Activated naive CD8-positive, alpha-beta T cell treated with anti-CD3 and anti-CD28 coated beads, Interleukin-2, amount 50 U/mL, for 16 hours (primary cell): Measurements from ENCODE around the gene MANSC1.

Experiments
- DNase-seq: peaks from one replicate; pipeline ENCODE4 v3.0.0-alpha.2; 2020; ENCODE audit warnings: low read depth, low spot score

Gene MANSC1

DNA sequence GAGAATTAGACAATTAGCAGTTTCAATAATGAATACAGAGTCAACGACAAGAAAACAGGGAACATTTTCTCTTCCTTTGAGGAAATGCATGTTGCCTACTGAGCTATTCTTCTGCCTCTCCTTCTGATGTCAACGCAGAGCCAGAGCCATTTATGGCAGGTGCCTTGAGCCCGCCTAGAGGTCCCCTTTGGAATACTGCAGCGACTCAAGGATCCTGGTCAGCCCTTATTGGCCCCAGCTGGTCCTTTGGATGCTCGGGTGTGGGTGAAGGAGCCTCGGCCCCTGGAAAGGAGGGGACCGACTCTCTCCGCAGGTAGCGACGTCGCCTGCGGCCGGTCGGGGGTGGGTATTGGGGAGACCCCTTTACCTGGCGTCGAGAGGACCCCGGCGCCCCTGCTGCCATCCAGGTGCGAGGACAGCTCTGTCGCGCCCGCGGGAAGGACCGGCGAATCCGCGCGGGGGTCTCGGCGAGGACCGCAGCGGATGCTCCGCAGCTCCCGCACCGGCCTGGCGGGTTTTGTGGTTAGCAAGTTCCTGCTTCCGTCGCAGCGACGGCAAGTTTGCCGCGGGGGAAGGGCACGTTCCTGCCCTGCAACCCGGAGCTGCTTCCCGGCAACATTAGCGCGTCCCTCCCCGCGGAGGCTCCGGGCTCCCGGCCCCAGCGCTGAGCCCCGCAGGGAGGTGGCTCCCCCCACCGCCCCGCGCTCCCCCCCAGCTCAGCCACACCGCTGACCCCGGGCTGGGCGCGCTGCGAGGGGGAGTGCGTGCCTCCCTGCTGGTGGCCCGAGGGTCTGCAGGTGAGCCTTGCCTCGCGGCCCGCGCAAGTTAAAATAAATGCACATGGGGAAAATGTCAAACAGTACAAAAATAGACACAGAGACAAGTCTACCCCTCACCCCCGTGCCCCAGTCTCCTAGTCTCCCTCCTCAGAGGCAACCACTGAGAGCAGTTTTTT, at the start of gene MANSC1:
TSS of gene MANSC1 (minus strand) at position 532 of the 955 bp plus-strand sequence. CDS start 6,928 bp downstream, outside the sequence.
- DNase-seq = peak; percentile 8

DNA sequence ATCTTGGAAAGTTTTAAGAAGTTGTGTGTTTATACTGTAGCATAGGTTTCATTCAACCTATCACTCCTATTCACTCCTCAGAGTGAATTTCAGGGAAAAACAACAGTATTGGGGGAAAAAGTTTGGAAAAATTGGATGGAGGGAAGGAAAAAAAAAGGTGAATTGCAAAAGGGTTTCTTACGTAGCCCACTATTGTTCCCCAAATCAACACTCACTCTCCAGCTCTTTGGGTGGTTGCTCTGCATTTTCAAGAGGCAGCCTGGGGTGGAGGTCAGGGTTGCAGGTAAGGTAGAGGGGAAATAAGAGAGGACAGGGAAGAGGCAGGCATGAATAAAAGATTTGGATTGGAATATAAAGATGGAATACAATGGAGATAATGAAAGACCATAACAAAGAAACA, 49.1 kb upstream of the MANSC1 start:
- no peak for DNase-seq

DNA sequence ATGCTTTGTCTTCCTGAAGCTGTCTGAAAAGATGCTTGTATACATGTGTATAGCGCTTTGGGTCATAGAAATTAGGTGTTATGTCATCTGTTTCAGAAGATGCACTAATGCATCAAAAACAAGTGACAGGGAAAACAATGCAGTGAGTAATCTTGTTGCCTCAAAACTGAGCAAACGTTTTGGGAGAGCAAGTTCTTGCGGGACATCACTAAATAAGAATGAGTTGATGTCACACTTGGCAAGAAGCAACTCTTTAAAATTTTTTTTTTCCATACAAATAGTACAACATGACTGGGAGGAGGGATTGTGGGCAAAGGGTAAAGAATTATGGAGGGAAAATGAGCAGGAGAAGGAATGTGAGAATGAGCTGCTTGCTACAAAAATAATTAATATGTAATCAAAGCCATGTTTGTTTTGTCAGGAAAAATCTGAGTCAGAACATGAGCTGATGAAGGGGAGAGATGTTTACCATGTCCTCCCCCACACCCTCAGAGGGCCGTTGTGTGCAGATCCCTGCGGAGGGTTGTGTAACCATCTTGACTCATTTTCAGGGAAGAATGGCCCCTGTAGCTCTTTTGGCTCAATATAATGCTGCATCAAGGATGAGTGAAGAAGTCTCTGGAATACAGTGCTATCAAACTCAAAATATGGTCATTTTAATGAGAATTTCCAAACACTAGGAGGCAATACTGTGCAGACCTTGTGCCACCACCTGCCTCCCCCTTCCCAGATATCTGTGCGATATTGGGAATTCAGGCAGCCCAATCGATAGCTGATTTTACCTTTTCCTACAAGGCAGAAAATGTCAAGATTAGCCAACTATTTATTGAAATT, 48.2 kb upstream of the MANSC1 start:
- DNase-seq = no peak

DNA sequence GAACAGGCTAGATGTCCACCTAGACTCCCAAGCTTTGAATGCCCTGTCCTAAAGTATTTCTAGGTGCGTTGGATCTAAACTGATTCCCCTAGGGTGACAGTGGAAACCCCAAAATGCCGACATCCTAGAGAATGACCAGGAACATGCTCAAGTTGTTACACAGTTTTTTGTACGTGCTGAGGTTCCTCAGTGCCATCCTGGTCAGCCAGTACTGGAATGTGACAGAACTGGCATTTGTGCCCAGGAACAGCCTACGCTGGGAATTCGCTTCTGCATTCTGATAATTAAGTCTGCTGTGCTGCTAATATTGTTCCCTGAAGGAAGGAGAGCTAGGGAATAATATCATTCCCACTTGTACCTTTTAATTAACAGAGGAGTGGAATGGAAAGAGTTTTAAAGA, 47.1 kb upstream of the MANSC1 start:
- DNase-seq = no peak

DNA sequence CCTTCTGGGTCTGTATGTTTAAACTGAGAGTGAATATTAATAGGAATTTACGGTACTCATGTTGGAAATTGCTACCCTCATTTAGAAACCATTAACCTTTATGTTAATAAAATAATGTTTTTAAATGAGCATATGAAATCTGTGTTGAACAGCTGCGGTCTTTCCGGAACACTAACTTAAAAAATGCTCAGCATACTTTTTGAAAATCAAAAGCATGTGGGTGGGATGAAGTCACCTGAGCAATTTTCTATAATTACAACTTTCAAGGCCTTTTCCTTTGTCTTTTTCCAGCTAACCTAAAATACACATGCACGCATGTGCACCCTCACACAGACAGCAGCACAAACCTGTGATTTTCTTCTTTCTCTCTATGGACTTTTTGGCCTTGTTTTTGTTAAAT, 46.7 kb upstream of the MANSC1 start:
- DNase-seq = no peak

DNA sequence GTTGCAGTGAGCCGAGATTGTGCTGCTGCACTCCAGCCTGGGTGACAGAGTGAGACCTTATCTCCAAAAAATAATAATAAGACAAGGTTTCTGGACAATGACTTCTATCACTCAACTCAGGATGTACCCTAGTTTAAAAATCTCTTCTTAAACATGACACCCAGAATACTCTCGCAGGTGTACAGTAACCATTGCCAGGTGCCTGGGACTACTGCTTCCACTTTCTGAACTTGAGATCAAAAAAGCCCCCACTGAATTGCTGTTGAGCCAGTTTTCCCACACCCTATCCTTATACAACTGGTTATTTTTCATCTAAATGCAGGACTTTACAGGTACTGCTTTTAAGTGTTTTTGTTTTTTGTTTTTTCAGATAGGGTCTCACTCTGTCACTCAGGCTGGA, 43.1 kb upstream of the MANSC1 start:
- DNase-seq = no peak

DNA sequence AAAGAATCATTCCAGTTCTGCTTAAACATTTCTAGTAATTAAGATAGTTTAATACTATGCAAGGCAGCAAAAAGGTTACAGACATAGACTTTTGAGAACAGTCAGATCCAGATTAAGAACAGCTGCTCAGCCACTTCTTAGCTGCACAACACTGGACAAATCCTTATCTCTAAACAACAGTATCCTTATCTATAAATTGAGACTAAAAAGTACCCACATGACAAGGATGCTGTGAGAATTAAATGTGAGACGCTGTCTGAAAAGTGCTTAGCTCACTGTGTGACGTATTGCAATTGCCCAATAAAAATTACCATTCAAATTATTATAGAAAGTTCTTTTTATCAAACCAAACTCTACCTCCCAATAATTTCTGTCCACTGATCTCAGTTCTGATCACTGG, 42.4 kb upstream of the MANSC1 start:
- no peak for DNase-seq

DNA sequence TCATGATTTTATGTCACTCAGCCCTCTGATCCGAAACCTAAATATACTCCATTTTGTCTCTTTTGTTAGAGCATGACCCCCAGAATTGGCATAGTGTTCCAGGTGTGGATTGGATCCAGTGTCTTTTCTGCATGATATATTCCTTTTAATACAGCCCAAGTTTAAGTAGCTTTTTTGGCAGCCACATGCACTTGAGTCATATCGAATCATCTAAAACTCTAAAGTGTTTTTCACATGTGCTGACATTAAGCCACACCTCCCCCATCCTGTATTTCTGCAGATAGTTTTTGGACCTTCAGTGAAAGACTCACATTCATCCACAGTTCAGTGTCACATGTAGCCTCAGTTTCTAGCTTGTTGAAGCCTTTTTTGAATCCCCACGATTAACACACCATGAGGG, 37.5 kb upstream of the MANSC1 start:
- no peak for DNase-seq

DNA sequence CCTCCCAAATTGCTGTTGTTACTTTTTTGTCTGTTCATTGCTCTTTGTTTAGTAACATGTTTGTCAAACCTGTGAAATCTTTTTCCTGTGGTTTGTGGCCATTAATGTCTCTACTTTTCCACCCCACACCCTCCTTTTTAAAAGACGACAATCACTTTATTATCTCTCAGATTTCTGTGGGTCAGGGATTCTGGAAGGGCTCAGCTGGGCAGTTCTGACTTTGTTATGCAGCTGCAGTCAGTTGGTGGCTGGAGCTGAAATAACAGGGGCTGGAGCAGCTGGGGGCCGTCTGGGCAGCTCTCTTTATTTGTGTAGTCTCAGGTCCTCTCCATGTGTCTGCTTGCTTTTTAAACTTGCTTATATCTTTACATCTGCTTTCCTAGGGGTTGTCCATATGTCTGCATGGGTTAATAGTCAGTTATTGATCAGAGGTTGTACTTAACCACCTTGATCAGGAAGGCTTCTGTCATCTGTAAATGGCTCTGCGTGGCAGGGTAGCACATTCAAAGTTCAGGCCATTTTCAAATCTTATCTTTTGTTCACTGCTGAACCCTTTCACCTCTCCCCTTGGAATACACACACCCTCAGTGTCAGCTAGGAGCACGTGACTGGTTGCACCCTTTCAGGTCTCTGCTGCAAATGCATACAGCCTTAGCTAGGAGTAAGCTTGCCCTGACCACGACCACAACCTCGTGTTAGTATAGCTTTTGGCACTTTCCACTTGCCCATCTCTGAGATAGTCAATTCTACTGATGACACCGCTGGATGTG, 34.7 kb upstream of the MANSC1 start:
- no peak for DNase-seq

DNA sequence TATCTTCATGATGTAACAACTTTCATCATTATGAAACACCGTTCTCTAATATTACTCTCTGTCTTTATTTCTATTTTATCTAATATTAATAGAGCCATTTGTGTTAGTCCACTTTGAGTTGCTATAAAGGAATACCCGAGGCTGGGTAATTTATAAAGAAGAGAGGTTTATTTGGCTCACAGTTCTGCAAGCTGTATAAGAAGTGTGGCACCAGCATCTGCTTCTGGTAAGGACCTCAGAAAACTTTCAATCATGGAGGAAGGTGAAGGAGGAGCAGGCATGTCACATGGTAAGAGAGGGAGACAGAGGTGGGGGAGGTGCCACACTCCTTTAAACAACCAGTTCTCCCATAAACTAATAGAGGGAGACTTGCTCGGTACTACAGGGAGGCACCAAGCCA, 31.9 kb upstream of the MANSC1 start:
- no peak for DNase-seq

DNA sequence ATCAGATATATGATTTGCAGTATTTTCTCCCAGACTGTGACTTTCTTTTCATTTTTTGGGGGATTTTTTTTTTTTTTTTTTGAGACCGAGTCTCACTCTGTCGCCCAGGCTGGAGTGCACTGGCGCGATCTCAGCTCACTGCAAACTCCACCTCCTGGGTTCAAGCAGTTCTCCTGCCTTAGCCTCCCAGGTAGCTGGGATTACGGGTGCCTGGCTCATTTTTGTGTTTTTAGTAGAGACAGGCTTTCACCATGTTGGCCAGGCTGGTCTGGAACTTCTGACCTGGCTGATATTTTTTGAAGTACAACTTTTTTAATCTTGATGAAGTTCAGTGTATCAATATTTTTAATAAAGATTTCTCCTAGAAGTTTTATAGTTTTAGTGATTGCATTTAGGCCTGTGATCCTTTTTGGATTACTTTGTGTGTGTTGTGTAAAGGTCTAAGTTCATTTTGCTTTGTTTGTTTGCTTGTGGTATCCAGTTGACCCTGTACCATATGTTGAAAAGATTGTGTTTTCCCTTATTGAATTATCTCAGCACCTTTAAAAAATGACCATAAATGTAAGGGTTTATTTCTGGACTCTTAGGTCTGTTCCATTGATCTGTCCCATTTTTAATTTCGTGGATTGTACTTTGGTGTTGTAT, 31.0 kb upstream of the MANSC1 start:
- DNase-seq = no peak

DNA sequence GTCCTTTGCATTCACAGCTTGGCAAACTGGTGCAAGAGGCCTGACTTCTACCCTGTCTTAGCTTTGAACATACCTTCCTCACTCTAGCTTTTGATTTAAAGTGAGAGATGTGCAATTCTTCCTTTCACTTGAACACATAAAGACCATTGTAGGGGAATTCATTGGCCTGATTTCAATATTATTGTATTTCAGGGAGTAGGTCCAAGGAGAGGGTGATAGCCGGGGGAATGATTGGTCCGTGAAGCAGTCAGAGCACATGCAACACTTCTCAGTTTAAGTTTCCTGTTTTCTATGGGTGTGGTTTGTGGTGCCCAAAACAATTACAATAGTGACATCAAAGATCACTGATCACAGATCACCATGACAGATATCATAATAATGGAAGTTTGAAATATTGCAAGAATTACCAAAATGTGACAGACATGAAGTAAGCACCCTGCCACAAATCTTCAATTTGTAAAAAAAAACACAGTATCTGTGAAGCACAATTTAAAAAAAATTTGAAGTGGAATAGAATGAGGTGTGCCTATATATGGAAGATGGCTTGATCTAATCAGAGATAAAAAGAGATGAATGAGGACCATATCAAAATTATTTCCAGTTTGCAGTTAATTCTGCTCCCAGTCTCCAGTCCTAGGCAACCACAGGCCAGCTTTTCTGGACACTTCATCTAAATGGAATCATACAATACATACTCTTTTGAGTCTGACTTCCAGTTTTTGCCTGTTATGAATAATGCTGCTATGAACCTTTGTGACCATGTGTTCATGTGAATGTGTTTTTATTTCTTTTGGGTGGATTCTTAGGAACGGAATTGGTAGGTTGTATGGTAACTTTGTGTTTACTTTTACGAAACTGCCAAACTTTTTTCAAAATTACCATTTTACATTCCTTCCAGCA, 30.0 kb upstream of the MANSC1 start:
- no peak for DNase-seq

DNA sequence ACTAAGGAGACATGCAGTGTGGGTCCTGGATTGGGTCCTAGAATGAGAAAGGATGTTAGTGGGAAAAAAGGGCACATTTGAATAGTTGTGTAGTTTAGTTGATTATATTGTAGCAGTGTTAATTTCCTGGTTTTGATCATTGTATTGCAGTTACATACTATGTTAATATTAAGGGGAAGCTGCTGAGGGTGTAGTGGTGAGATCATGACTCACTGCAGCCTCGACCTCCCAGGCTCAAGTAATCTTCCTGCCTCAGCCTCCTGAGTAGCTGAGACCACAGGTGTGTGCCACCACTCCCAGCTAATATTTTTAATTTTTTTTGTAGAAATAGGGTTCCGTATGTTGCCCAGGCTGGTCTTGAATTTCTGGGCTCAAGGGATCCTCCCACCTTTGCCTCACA, 28.6 kb upstream of the MANSC1 start:
- no peak for DNase-seq

DNA sequence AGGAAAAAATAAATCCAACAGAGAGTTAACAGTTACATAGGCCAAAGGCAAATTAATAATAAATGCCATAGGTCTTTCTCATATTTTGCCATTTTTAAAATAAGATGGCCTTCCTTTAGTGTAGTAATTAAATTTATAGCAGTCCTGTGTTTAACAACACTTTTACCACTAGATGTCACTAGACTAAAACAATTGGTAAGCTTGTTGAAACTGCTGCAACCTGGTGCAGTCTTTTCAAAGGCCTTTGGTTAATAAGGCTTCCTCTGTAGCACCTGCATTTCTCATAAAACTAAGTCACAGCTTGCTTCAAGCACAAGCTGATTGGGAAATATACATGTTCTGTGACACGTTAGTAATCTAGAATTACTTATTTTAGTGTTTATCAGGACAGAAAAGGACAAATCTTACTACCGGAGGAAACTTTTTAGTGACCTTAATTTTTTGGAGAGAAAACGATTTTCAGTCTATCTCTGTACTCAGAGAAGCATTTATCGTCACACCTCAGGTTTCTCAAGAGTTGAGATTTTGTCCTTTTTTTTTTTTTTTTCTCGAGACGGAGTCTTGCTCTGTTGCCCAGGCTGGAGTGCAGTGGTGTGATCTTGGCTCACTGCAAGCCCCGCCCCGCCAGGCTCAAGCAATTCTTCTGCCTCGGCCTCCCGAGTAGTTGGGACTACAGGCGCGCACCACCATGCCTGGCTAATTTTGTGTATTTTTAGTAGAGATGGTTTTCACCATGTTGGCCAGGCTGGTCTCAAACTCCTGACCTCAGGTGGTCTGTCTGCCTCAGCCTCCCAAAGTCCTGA, 26.8 kb upstream of the MANSC1 start:
- no peak for DNase-seq

DNA sequence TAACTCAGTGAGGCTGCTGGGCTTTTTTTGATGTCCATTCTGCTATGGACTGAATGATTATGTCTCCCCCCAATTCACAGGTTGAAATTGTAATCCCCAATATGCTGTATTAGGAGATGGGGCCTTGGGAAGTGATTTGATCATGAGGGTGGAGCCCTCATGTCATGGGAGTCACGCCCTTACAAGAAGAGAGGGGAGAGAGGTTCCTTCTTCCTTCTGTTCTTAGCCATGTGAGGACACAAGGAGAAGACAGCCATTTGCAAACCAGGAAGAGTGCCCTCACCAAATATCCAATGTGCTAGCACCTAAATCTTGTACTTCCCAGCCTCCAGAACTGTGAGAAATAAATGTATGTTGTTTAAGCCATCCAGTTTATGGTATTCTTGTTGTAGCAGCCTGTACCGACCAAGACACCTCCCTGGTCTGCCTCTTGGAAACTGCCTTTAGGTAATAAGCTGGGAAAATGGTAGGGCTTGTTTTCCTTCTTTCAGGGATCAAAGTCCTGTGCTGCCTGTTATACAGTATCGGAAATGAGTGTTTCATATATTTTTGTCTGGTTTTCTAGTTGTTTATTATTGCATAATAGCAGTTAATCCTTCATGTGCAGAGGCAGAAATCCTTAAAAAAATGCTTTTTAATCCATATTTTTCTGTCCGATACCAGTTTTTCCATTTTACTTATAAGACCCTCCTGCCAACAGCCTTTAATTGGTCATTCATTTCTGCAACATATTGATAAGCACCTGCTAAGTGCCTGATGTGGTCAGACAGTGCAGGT, 23.1 kb upstream of the MANSC1 start:
- DNase-seq = no peak

DNA sequence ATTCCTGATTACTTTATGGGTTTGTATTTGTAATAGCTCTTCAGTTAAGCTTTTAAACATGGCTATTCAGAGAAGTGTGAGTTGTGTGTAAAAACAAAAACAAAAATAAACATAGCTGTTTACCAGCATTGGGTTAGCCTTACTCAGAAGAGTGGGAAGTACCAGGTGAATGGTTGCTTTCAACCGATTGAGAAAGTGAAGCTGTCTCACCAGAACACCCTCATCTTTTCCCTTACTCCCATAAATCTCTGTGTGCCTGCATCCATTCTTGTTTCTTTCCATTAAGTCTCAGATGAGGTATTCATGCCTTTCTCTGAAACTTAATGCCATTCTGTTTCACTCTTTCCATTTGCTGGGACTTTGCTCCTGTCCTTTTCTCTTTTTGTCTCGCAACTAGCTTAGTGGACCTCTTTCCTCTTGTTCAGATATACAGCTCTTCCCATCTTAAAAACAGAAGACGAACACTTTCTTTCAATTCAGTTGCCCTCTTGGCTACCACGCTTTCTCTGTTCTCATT, 17.5 kb upstream of the MANSC1 start:
- no peak for DNase-seq

DNA sequence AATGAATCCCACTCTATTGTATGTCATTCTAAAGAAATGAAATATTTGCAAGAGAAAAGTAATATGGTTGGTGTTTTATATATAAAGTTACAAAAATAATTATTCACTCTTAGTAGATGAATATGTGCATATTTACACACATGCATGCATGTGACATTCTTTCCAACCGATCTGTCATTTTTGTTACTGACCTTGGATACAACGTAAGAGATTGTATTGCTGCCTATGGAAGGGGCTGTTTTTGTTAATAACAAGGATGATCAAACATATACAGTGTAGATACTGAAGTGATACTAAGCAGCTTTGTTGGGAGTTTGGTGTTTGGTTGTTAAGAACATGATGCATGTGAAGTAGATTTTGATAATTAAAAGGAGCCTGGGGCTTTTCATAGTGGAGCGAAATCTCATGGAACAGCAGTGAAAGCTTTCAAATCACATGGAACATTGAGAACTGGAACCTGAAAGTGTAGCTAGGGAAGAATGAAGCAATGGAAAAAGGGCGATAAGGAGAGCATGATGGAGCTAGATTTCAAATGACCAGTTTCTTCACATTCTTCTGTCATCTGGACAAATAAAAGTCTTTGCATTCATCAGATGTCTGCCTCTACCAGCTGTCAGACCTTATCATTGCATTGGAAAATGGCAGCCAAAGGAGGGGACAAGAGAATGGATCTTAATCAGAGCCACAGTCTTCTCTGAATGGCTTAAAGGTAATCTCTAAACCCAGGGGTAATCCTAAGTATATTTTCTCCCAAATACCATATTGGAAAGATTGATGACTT, 16.8 kb upstream of the MANSC1 start:
- no peak for DNase-seq
